Stimulated activated CD8-positive, alpha-beta memory T cell treated with anti-CD3 and anti-CD28 coated beads, Interleukin-15, amount 100 ng/mL, for 4 hours (primary cell): Measurements from ENCODE around the gene HTR1B.

Source experiments
- DNase-seq, 2 donors: peaks; one replicate each; pipeline ENCODE4 v3.0.0-alpha.2; 2020; ENCODE audit warnings: low read depth in 2 of 2

The HTR1B gene

DNA sequence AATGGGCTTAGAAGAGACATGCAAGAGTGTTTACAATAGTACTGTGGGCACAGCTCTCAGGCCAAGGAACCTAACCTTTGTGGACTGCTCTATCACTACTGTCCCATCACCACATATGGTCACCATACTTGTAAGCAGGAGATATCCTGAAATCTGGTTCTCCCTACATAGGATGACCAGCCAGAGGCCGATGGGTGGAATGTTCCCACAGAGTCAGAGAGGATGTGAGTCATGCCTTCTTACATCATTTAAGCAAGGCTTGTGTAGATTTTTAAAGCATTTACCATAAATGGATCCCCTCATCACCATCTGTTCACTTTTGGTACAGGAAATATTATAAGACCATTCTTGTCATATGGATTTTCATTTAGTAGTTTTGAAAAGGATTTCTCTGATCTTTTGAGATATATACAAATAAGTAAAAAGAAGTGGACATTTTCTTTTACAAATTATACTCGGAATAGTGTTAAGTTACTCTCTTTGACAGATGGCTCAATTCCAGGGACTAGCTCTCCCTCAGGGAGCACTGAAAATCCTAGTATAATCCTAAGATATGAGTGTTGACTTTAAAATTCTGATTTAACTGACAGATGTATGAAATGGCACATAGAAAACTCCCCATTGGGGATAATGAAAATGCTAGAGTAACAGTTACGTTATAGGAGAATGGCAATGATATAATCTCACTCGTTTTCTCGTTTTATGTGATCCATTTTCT is 6.6 kb downstream of the HTR1B start:
- DNase-seq = no peak

DNA sequence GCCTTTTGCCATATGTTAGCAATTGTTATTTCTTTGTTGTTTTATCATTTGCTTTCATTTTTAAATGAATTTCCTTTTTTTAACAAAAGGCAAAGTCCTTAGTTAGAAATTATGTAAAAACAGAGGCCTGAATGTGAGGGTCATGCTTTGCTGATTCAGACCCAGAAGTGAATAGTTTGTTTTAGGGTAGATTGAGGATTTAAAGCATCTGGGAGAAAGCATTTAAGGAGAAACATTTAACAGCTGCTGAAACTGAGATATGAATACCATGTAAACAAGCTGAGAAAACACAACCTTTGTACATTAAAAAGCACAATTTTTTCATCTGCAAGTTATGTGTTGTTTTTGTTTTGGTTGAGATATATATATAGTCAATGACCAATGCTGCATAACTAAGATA is 8.0 kb downstream of the HTR1B start:
- no peak for DNase-seq

DNA sequence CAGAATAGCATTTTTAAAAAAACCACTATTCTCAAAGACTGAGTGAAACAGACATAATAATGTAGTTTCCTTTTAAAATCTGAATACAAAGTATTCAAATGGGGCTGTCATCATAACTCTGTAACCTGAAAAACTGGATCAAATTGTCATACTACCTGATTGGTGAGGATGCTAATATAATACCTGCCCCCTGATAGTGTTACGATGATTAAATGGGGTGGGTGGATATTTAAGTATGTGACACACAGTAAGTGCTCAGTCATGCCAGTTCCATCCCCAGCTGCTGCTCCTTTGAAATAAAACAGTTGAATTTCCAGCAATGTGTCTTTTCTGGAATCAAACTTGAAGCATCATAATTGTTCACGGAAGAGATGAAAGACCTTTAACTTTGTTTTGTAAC is 8.9 kb downstream of the HTR1B start:
- no peak for DNase-seq

DNA sequence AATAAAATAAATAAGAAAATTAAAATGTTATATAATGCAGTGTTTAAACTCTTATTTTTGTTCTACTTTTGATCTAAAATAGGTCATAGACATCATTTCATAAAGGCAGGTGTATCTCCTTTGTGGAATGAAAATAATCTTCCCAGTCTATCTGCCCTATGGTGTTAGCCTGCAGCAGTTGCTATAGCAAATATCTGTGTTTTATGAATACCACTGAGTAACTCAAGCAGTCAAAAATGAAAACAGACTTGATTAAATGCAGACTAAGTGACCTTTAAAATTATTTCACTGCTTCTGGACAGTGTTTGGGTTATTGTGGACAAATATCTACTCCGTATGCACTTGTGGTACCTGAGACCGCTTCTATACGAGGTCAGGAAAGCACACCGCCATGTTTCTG is 11.8 kb downstream of the HTR1B start:
- DNase-seq = no peak

DNA sequence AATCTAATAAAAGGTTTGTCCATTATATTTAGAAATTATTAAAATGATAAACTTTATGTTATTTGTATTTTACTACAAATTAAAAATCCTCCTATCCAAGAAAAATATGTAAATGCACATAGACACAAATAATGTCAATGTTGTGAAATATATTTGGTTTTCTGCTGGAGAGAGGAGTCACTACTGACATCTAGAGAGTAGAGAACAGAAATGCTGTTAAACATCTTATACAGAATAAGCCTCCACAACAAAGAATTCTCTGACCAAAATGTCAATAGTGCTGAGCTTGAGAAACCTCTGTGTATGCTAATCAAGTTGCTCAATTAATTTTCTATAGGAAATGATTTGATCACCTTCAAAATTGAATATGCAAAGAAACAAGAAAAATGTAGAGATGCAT is 12.4 kb downstream of the HTR1B start:
- DNase-seq = no peak

DNA sequence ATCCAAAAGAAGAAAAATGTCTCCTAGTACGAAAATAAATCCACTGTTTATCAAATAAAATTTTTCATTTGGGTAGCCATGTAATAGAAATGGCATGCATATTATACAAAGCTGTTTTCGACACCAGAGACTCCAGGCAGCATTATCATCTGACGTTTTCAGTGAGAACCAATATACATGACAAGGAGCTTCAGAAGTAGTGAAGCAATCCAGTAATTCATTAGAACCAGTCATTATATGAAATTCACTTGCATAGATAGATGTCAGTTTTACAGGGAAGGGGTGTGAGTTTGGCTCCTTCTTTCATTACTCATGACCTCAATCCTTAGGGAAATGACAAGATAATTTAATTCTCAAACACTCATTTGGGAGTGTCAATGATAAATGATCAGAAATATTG is 14.7 kb downstream of the HTR1B start:
- no peak for DNase-seq

DNA sequence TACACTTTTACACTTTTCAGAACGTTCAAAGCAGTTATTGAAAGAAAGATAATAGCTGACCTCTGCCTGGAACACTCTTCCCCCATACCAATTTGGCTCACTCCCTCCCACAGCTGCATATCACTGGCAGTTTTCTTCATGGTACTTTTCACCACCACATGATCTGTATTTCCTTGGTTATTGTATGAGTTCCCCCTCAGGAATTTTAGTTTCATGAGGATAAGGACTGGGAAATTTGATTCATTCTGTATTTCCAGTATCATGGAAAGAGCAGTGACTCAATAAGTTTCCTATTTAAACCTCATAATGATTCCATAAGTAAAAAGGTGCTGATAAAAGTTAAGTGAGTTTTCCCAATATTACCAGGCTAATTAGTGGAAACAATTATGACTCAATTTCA is 16.0 kb downstream of the HTR1B start:
- DNase-seq = no peak

DNA sequence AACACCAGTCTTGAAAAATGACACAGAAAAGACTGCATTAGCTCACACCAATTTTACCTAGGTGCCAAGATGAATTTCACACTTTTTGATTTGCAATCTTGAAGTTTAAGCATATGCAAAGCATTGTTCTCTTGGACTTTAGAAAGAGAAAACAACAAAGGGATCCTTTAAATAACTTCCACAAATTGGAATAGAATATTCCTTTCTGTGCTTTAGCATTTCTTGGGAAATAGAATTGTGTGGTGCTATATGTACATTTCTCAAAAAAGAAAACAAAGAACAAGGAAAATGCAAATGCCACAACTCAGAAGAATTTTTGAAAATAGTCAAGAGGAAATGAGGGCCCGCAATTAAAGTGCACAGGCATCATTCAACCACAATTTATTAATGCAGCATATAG is 17.0 kb downstream of the HTR1B start:
- no peak for DNase-seq

DNA sequence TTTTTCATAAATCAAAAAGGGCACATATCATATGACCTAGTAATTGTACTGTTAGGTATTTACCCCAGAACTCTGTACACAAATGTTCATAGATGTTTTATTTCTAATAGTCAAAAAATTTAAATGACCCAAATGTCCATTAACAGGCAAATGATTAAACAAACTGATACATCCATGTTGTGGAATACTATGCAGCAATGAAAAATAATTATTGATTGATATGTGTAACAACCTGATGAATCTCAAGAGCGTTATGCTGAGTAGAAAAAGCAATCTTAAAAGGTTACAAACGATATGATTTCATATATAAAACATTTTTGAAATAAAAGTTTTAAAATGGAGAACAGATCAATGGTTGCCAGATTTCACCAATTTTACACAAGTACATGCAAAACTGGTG is 18.1 kb downstream of the HTR1B start:
- DNase-seq = no peak

DNA sequence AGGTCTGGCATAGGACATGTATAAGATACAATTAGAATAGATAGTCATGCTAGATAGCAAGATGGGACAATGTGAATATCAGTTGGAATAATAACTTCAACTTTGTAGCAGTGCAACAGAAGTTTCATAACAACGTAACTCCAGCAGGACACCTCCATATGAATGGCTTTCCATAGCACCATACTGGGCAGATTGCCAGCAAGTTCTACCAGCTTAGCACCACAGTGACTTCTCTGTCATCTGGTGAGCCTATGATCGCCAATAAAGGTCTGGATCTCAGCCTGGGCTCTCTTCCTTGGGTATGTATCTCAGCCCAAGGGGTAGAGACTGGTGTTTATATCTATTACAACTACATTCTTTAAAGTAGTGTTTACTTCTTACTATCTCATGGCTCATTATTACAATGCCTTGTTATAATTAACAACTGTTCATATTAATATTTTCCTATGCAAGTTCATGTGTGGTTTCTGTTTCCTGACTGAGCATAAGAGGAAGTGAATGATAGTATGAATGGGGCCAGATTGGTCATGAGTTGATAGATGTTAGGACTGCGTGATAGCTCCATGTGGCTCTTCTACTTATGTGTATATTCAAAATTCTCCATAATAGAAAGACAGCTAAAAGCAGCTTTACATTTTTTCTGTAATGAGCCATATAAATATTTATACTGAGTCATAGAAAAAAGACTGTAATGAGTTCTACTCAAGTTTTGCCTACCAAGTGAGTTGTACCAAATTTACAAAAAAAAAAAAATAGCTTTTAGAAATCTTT is 22.9 kb downstream of the HTR1B start:
- no peak for DNase-seq

DNA sequence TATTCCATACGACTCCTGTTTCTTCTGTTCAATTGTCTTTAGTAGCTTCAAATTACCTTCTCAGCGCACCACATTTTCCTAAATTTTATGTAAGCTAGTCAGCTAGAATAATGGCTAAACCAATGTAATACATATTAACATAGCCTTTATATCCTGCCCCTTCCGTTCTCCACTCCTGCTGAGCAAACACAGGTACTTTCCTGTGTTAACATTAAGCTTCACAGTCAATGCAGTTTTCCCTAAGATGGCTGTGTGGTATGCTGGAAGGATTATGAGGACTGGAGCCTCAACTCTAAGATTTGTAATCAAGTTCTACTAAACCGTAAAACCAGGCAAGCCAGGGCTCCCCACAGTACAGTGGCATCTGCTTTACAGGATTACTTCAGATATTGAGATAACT is 29.4 kb downstream of the HTR1B start:
- no peak for DNase-seq

DNA sequence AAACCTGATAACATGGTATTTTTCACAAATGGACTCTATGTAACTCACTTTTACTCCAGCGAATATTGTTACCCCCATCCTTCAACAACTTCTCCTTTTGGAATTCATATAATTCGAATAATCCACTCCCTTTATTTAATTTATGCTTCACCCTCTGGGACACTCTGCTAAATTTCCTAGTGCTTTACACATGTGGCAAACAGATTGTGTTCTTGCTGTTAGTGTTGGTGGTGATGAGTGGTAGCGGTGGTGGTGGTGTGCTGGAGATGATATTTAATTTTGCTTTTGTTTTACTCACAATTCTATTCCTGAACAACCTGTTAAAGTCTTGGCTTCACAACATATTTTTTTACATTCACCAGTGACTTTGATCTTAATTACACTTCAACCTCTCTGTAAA is 32.8 kb downstream of the HTR1B start:
- DNase-seq = no peak

DNA sequence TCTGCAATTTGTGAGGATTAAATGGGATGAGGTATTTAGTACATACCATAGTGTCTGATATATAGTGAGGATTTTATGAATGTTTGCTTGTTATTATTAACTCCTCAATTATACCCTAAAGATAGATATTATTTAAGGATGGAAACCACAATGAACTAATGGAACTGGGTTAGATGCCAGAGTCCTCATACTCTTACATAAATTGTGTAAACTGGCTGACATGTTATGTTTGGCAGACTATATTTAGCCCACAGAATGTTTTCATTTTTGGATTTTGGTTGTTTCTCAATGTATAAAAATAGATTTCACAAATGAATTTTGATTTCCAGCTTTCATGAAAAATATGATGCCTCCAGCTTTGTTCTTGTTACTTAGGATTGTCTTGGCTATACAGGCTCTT is 37.6 kb downstream of the HTR1B start:
- no peak for DNase-seq

DNA sequence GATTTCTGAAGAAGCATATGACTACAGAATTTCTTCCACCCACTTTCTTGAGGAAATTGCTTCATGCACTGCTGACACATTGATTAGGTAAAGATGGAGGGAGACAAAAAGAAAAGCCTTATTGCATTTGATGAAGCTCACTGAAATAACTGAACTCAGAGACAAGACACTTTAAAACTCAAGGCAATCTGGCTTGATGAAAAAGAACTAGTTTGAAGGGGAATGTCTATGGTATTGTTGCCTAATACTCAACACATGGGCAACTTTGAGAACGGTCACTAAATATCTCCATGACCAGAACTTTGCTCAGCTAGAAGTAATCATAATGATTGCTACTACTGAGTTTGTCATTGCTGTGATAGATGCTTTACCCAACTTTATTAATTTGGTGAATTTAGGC is 38.1 kb downstream of the HTR1B start:
- DNase-seq = no peak

DNA sequence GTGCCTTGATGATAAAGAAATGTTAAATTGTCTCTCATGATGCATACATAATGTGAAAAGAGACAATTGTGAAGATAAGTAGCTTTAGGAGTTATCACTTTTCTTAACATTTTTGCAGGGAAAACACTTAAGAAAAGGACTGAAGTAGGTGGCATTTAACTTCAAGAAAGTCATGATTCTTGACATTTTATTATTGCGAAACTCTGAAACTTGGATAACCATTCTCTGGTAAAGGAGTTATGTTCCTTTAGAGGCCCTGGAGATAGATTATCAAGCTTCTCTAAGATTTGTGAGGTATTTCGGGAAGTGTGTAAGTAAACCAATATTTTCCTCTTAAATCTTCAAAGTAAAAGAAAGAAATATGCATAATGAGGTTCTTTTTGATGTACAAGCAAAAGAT is 38.5 kb downstream of the HTR1B start:
- DNase-seq = no peak

DNA sequence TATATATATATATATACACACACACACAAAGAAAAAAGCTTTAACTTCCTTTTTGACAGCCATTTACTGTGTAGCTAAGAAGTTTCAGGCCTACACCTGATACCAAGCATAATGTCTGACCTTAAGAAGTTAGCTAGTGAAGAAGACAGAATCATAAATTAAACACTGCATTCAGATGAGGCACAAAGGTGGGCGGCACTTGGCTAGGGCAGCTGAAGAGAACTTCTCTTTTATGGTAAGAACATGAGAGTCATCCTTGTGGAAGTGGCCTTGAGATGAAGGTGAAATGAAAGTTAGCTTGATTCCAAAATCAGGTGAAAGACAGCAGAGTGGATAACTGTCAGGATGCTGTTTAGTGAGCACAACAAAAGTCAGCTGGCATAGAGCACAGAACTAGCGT is 46.5 kb downstream of the HTR1B start:
- no peak for DNase-seq

DNA sequence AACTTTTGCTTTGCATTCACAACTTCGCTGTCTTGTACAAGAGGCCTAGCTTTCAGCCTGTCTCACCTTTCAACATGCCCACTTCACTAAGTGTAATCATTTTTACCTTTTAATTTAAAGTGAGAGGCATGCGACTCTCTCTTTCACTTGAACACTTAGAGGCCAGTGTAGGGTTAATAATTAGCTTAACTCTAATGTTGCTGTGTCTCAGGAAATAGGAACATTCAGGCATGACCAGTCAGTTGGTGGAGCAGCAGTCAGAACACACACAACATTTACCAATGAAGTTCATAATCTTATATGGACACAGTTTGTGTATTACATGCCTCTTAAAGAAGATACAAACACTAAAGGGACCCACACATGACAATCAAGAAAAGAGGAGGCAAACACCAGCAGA is 47.6 kb downstream of the HTR1B start:
- no peak for DNase-seq
